ENCODE results near the gene SLITRK3.

The SLITRK3 gene, protein sequence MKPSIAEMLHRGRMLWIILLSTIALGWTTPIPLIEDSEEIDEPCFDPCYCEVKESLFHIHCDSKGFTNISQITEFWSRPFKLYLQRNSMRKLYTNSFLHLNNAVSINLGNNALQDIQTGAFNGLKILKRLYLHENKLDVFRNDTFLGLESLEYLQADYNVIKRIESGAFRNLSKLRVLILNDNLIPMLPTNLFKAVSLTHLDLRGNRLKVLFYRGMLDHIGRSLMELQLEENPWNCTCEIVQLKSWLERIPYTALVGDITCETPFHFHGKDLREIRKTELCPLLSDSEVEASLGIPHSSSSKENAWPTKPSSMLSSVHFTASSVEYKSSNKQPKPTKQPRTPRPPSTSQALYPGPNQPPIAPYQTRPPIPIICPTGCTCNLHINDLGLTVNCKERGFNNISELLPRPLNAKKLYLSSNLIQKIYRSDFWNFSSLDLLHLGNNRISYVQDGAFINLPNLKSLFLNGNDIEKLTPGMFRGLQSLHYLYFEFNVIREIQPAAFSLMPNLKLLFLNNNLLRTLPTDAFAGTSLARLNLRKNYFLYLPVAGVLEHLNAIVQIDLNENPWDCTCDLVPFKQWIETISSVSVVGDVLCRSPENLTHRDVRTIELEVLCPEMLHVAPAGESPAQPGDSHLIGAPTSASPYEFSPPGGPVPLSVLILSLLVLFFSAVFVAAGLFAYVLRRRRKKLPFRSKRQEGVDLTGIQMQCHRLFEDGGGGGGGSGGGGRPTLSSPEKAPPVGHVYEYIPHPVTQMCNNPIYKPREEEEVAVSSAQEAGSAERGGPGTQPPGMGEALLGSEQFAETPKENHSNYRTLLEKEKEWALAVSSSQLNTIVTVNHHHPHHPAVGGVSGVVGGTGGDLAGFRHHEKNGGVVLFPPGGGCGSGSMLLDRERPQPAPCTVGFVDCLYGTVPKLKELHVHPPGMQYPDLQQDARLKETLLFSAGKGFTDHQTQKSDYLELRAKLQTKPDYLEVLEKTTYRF

GRCh38 chr3:165195640-165196576 lies at the start of gene SLITRK3:
SLITRK3 (minus strand) TSS chr3:165196384; CDS start chr3:165190830, 5,554 bp downstream.
- no peak for DNase-seq (ENCODE audit: low read depth)

DNA sequence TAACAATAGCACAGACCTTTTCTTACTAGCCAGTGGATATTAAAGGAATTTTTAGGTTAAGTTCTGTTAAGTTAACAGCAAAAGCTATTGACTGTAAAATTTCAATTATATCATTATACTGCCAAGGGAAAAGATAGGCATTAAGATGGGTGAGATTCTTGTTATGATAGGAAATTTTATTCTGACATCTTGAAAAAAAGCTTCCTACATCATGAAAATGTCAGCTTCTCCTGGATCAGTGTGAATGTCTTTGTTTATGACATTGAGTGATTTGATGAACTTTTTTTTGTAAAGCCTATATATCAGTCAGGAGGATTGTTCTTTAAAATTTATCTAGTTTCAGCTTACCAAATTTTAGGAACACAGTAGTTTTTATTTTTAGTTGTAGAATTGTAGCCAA lies 47.4 kb upstream of the SLITRK3 start:
- no peak for DNase-seq (ENCODE audit: low read depth)

DNA sequence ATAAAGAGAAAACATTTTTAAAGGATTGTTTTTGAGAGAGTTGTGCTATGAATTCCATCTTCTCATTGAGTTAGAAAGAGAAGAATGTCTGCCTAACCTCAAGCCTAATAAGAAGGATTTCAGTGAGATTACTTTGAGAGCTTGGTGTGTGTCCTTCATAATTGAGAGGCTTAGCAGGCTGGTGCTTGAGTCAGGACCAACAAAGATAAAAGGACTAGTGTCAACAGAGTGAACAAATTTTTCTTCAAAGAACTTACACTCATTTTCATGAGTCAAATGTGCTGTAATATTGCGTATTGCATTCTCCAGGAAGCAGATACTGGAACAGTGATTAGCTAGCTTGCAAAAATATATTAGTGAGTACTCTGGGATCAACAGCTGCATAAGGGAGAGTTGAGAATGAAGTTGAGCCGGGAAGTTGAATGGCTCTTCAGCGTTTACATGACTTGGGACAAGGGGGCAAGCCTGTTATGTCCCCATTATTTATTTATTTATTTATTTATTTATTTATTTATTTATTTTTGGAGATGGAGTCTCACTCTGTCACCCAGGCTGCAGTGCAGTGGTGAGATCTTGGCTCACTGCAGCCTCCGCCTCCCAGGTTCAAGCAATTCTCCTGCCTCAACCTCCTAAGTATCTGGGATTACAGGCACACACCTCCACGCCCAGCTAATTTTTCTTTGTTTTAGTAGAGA lies 37.5 kb upstream of the SLITRK3 start:
- DNase-seq (ENCODE audit: low read depth), result no peak

GRCh38 chr3:165225604-165226003 lies 29.4 kb upstream of the SLITRK3 start:
- no peak for DNase-seq (ENCODE audit: low read depth)

- no peak for DNase-seq (ENCODE audit: low read depth)
Observed at GRCh38 chr3:165217739-165218138, 21.6 kb upstream of the SLITRK3 start.

GRCh38 chr3:165212580-165212979 lies 16.4 kb upstream of the SLITRK3 start:
- DNase-seq (ENCODE audit: low read depth), result no peak

DNA sequence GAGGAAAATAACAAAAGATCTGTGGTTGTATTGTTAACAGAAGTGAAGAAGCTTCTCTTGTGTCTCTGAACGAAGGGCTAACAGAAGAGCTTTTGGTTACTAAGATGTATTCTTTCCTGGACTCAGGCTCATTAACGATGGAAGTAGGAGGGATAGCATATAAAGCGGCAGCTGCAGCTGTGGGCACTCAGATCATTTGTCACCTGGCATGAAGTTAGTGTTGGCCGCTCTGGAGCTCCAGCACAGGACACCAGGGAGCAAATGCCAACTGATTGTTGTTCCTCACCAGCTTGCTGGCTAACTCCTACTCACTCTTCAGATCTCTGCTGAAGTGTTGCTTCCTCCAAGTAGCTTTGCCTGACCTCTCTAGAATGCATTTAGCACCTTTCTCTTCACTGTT lies 15.5 kb upstream of the SLITRK3 start:
- DNase-seq (ENCODE audit: low read depth), result no peak

- DNase-seq (ENCODE audit: low read depth), result no peak
Observed at GRCh38 chr3:165210727-165211126, 14.5 kb upstream of the SLITRK3 start.

DNA sequence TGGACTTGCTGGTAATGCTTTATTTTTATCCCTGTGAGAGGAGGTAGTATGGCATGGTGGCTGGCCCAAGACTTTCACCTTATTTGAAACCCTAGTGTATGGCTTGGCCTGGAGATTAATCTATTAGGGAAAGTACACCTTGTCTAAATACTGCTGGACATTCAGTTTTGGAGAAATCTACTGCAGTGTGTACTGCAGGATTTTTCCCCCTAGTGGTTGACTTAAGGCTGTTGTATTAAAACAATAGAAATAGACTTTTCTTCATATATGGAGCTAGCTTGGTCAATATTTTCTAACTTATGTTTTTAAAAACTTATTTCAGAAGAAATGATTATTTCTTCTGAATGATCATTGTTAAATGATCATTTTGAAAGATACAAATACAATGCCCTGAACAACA lies 13.9 kb upstream of the SLITRK3 start:
- no peak for DNase-seq (ENCODE audit: low read depth)

- DNase-seq (ENCODE audit: low read depth), result no peak
Observed at GRCh38 chr3:165206454-165207266, 10.5 kb upstream of the SLITRK3 start.

DNA sequence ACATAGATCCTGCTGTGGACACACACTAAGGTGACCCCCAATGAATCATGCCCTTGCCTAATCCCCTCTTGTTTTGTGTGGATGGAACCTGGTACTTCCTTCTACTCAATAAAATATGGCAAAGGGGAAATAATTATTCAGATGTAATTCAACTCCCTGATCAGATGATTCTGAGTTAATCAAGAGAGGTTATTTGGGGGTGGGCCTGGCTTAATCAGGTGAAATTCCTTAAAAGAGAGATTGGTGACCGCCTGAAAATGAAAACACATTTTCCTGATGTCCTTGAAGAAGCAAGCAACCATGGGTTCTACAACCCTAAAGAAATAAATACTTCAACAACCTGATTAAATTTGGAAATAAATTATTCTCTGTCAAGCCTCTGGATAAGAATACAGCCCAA lies 8.3 kb upstream of the SLITRK3 start:
- no peak for DNase-seq (ENCODE audit: low read depth)

DNA sequence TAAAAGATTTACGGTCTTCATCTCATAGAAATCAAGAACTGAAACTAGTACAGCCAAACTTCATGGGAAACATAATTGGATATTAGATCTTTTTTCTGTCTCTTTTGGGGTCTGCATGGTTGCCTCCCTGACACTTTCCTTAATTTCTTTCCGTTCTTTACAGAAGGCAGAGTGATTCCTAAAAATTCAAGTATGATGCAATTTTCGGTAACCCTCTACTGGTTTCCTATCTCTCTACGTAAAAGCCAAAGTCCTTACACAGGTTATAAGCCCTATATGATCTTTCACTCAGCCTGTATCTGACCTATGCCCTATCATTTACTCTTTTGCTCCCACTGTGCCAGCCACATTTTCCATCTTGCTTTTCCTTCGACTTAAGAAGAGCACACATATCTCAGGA lies 6.8 kb upstream of the SLITRK3 start:
- no peak for DNase-seq (ENCODE audit: low read depth)

- no peak for DNase-seq (ENCODE audit: low read depth)
Observed at GRCh38 chr3:165201964-165202363, 5.8 kb upstream of the SLITRK3 start.

- no peak for DNase-seq (ENCODE audit: low read depth)
Observed at GRCh38 chr3:165197481-165197800, 1.3 kb upstream of the SLITRK3 start.

GRCh38 chr3:165196577-165197480 lies 645 bp upstream of the SLITRK3 start:
- no peak for DNase-seq (ENCODE audit: low read depth)

DNA sequence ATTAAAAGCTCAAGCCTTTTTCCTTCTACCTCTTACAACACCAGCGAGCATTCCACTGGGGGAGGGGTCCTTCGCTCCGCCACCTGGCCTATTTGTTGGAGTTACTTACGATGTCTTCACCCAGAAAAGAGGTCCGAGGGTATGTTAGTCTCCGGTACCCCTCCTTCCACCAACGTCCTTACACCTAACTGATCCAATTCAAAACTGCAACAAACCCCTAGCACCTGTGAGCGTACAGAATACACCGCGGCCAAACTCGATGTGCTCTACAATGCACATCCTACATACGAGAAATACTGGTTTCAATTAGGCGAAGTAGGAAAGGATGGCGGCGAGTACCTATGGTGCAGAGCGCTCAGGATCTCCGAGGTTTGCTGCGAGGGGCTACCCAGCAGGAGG lies 944 bp downstream of the SLITRK3 start:
- DNase-seq (ENCODE audit: low read depth), result no peak

GRCh38 chr3:165194511-165195240 lies 1.5 kb downstream of the SLITRK3 start:
- no peak for DNase-seq (ENCODE audit: low read depth)

GRCh38 chr3:165193366-165194254 lies 2.6 kb downstream of the SLITRK3 start:
- no peak for DNase-seq (ENCODE audit: low read depth)

Measured in T-helper 22 cell (primary cell).